SK-MEL-5 (cell line): ENCODE data around the gene ARHGAP25. TPM values are rescaled to one million over a fixed set of nuclear protein-coding genes. Genes with fewer than 3 reads are reported as not detected.
A peak's percentile ranks its signal among the peaks of the same experiment; 100 is the strongest.

Experiments used
- DNase-seq: peaks from one replicate; pipeline ENCODE4 v3.0.0-alpha.2; 2016; ENCODE audit warnings: low read depth, low spot score
- in situ Hi-C: cut with HindIII; loops from 2 replicates; pipeline ENCODE4 v1.10.0; 2016; ENCODE audit warnings: low sequenced_read_pairs, high pct_unique_total_duplicates, low pct_unique_long_range_greater_than_20kb
- total RNA-seq: library from RNA; depleted of rRNA; stranded (reverse); fragments of >200 nt; shearing (Covaris generic); gene quantifications from 2 replicates; pipeline ENCODE4 v1.2.3, GENCODE V29; 2014

ARHGAP25 gene
- total RNA-seq, 1 experiment from 2014 or later, result 0.26 TPM

- in situ Hi-C loops, result no loop called here
- DNase-seq, result no peak
Measured at GRCh38 chr2:68770271-68771111, 35.9 kb downstream of the ARHGAP25 start.

GRCh38 chr2:68771211-68771751 lies 36.7 kb downstream of the ARHGAP25 start:
- in situ Hi-C loops, result no loop called here
- DNase-seq, result no peak

GRCh38 chr2:68772109-68772508 lies 37.5 kb downstream of the ARHGAP25 start:
- in situ Hi-C loops, result no loop called here
- no peak for DNase-seq

- no peak for DNase-seq
- in situ Hi-C loops, result no loop called here
Measured at GRCh38 chr2:68774569-68775271, 40.1 kb downstream of the ARHGAP25 start.

GRCh38 chr2:68775272-68775842 lies 40.7 kb downstream of the ARHGAP25 start:
- DNase-seq, result no peak
- in situ Hi-C loops, result no loop called here

- peak; percentile 50 for DNase-seq
- in situ Hi-C loops, result no loop called here
Measured at GRCh38 chr2:68776124-68776523, 41.5 kb downstream of the ARHGAP25 start.

GRCh38 chr2:68779595-68779994 lies 45.0 kb downstream of the ARHGAP25 start:
- DNase-seq, result no peak
- in situ Hi-C loops, result no loop called here

- no peak for DNase-seq
Measured at GRCh38 chr2:68784188-68784587, 49.6 kb downstream of the ARHGAP25 start.

GRCh38 chr2:68784915-68785314 lies 50.3 kb downstream of the ARHGAP25 start:
- in situ Hi-C loops, result no loop called here
- no peak for DNase-seq

More at GRCh38 chr2:68784188-68784587, 49.6 kb downstream of the ARHGAP25 start:
- in situ Hi-C loops, result no loop called here

- no peak for DNase-seq
- in situ Hi-C loops, result no loop called here
Measured at GRCh38 chr2:68787356-68787755, 52.7 kb downstream of the ARHGAP25 start.

GRCh38 chr2:68789603-68790002 lies 55.0 kb downstream of the ARHGAP25 start:
- no peak for DNase-seq
- in situ Hi-C loops, result no loop called here

GRCh38 chr2:68790600-68790999 lies 56.0 kb downstream of the ARHGAP25 start:
- in situ Hi-C loops, result no loop called here
- DNase-seq, result no peak

- DNase-seq, result peak; percentile 53
- in situ Hi-C loops, result no loop called here
Measured at GRCh38 chr2:68791914-68792313, 57.3 kb downstream of the ARHGAP25 start.

GRCh38 chr2:68792751-68793150 lies 58.1 kb downstream of the ARHGAP25 start:
- DNase-seq, result no peak
- in situ Hi-C loops, result no loop called here

GRCh38 chr2:68796295-68796905 lies 61.8 kb downstream of the ARHGAP25 start:
- no peak for DNase-seq
- in situ Hi-C loops, result no loop called here

GRCh38 chr2:68798569-68798968 lies 64.0 kb downstream of the ARHGAP25 start:
- DNase-seq, result no peak
- in situ Hi-C loops, result no loop called here

GRCh38 chr2:68799140-68800026 lies 64.8 kb downstream of the ARHGAP25 start:
- in situ Hi-C loops, result no loop called here
- peak; percentile 75 for DNase-seq
